ENCODE results near the gene ZNF630.

ZNF630 gene

DNA sequence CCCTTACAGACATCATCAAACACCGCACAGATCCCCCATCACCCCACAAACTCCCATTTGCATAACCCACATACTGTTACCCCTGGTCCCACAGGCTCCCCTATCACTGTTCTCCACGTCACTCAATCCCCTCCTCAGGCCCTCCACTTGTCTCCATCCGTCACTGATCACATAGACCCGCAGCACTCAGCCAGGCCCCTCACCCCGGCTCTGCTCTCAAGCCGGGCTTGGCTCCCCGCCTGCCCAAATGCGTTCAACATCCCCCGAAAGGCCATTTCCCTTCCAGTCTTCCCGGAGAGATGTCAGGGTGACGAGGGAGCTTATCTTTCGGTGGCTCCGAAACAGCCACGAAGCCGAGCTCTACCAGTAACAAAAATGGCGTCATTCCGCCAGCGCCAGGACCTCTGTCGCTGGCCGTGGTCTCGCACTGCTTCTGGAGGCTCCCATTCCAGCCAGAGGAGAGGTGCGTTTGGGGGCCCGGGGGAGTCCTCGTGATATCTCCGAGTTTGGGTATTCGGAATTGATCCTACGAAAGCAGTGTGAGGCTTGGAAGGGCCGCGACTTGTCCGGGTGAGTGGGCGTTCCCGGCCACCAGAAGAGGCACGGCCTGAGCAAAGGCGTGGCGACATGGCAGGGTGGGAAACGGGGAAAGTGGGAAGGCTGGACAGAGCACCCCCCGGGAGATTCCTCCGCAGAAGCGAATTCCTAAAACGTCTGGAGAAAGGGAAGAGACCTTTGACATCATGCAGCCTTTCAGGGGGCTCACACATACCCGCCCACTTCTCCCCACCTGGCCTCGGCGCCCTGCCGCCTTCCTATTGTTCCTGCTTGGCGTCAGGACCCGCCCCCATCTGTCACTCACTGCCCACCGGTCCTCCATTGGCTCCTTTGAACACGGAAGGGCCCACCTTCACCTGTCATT, at the start of gene ZNF630:
Gene ZNF630 (minus strand): TSS at position 577 of the 922 bp plus-strand sequence. CDS start 4,754 bp downstream, outside the sequence.
- Histone ChIP-seq H2AFZ (ENCODE audit: low read length) (peak within 1 kb of the TSS; percentile 90), H3K4me1 (ENCODE audit: insufficient read depth, low read length, poor library complexity, severe bottlenecking) (no peaks in the 10 kb centered on the region), H3K9me2 (replicated peaks; ENCODE audit: low read depth, low read length) (no peaks in the 10 kb centered on the region), H3K4me2 (ENCODE audit: low read depth, low read length, poor library complexity, severe bottlenecking) (peak within 1 kb of the TSS; percentile 75), H3K9me3 (ENCODE audit: insufficient read depth, low read depth, low read length) (no peaks in the 10 kb centered on the region), H4K20me1 (ENCODE audit: insufficient read depth, low read length, poor library complexity, severe bottlenecking) (no peaks in the 10 kb centered on the region), H3K27me3 (ENCODE audit: insufficient read depth, low read length, poor library complexity, severe bottlenecking) (no peaks in the 10 kb centered on the region), H3K4me3 (ENCODE audit: low read length, poor library complexity, severe bottlenecking) (peak within 1 kb of the TSS; percentile 79), H3K9ac (ENCODE audit: low read depth, low read length, poor library complexity, severe bottlenecking) (peak within 1 kb of the TSS; percentile 82), H3K79me2 (ENCODE audit: insufficient read depth, low read length) (peaks cover 6% of the 10 kb centered on the region; the same call in 1 of the 2 replicates), H3F3A (ENCODE audit: low read depth) (no peaks in the 10 kb centered on the region), H3K36me3 (ENCODE audit: insufficient read depth, low read length) (no peaks in the 10 kb centered on the region)
- no peak for TF ChIP-seq EZH2phosphoT487 (IDR thresholded peaks at IDR 0.05; ENCODE audit: borderline replicate concordance)

GRCh38 chrX:48107717-48108116, 36.3 kb upstream of the ZNF630 start:
- TF ChIP-seq, protein P1, sequence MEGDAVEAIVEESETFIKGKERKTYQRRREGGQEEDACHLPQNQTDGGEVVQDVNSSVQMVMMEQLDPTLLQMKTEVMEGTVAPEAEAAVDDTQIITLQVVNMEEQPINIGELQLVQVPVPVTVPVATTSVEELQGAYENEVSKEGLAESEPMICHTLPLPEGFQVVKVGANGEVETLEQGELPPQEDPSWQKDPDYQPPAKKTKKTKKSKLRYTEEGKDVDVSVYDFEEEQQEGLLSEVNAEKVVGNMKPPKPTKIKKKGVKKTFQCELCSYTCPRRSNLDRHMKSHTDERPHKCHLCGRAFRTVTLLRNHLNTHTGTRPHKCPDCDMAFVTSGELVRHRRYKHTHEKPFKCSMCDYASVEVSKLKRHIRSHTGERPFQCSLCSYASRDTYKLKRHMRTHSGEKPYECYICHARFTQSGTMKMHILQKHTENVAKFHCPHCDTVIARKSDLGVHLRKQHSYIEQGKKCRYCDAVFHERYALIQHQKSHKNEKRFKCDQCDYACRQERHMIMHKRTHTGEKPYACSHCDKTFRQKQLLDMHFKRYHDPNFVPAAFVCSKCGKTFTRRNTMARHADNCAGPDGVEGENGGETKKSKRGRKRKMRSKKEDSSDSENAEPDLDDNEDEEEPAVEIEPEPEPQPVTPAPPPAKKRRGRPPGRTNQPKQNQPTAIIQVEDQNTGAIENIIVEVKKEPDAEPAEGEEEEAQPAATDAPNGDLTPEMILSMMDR (conservative IDR thresholded peaks at IDR 0.05; ENCODE audit: low read length) = no peak
- no peak for TF ChIP-seq EZH2phosphoT487 (IDR thresholded peaks at IDR 0.05; ENCODE audit: borderline replicate concordance)

DNA sequence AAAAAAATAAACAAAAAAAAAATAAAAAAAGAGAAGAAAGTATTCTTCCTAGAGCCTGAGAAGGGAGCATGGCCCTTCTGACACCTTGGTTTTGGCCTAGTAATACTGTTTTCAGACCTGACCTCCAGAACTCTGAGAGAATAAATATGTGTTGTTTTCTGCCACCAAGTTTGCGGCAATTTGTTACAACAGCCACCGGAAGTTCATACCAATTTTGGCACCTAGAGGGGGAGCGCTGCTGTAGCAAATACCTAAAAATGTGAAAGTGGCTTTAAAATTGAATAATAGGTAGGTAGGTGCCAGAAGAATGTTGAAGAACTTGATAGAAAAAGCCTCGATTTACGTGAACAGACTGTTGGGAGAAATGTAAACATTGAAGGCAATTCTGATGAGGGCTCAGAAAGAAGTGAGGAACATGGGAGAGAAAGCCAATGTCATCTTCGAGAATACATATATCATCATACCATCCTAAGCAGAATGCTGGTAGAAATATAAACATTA, 31.5 kb upstream of the ZNF630 start:
- no peaks in the 10 kb centered on the region for H3K9me2 ChIP-seq (replicated peaks; ENCODE audit: low read depth, low read length)
- no peaks in the 10 kb centered on the region for H4K20me1 ChIP-seq (ENCODE audit: insufficient read depth, low read length, poor library complexity, severe bottlenecking)
- H3K27me3 ChIP-seq (ENCODE audit: insufficient read depth, low read length, poor library complexity, severe bottlenecking) = no peaks in the 10 kb centered on the region
- H3K79me2 ChIP-seq (ENCODE audit: insufficient read depth, low read length) = no peaks in the 10 kb centered on the region
- no peaks in the 10 kb centered on the region for H3K4me1 ChIP-seq (ENCODE audit: insufficient read depth, low read length, poor library complexity, severe bottlenecking)
- no peaks in the 10 kb centered on the region for H3K9me3 ChIP-seq (ENCODE audit: insufficient read depth, low read depth, low read length)
- H3K36me3 ChIP-seq (ENCODE audit: insufficient read depth, low read length) = no peaks in the 10 kb centered on the region
- no peaks in the 10 kb centered on the region for H3F3A ChIP-seq (ENCODE audit: low read depth)
- H2AFZ ChIP-seq (ENCODE audit: low read length) = no peak overlapping the region
- H3K9ac ChIP-seq (ENCODE audit: low read depth, low read length, poor library complexity, severe bottlenecking) = no peak overlapping the region
- H3K4me2 ChIP-seq (ENCODE audit: low read depth, low read length, poor library complexity, severe bottlenecking) = no peak overlapping the region
- TF ChIP-seq EZH2phosphoT487 (IDR thresholded peaks at IDR 0.05; ENCODE audit: borderline replicate concordance) = no peak
- TF ChIP-seq, protein P1 (conservative IDR thresholded peaks at IDR 0.05; ENCODE audit: low read length) = no peak
- H3K4me3 ChIP-seq (ENCODE audit: low read length, poor library complexity, severe bottlenecking) = no peak overlapping the region

More at GRCh38 chrX:48107717-48108116, 36.3 kb upstream of the ZNF630 start:
- Histone ChIP-seq H3K4me2 (ENCODE audit: low read depth, low read length, poor library complexity, severe bottlenecking) (no peak overlapping the region), H3K9ac (ENCODE audit: low read depth, low read length, poor library complexity, severe bottlenecking) (no peak overlapping the region), H3K9me2 (replicated peaks; ENCODE audit: low read depth, low read length) (no peaks in the 10 kb centered on the region), H4K20me1 (ENCODE audit: insufficient read depth, low read length, poor library complexity, severe bottlenecking) (no peaks in the 10 kb centered on the region), H3K9me3 (ENCODE audit: insufficient read depth, low read depth, low read length) (no peaks in the 10 kb centered on the region), H3K4me3 (ENCODE audit: low read length, poor library complexity, severe bottlenecking) (no peak overlapping the region), H2AFZ (ENCODE audit: low read length) (no peak overlapping the region), H3K27me3 (ENCODE audit: insufficient read depth, low read length, poor library complexity, severe bottlenecking) (no peaks in the 10 kb centered on the region), H3F3A (ENCODE audit: low read depth) (no peaks in the 10 kb centered on the region), H3K4me1 (ENCODE audit: insufficient read depth, low read length, poor library complexity, severe bottlenecking) (no peaks in the 10 kb centered on the region), H3K36me3 (ENCODE audit: insufficient read depth, low read length) (no peaks in the 10 kb centered on the region), H3K79me2 (ENCODE audit: insufficient read depth, low read length) (no peaks in the 10 kb centered on the region)

Data from Loucy (cell line).